ENCODE results near the gene SH3YL1.

Gene SH3YL1

GRCh38 chr2:282371-283263, 18.8 kb upstream of the SH3YL1 start:
- DNase-seq (ENCODE audit: low read depth in 2 of 2): no peak

GRCh38 chr2:281381-281780, 17.5 kb upstream of the SH3YL1 start:
- DNase-seq (ENCODE audit: low read depth in 2 of 2): no peak

DNA sequence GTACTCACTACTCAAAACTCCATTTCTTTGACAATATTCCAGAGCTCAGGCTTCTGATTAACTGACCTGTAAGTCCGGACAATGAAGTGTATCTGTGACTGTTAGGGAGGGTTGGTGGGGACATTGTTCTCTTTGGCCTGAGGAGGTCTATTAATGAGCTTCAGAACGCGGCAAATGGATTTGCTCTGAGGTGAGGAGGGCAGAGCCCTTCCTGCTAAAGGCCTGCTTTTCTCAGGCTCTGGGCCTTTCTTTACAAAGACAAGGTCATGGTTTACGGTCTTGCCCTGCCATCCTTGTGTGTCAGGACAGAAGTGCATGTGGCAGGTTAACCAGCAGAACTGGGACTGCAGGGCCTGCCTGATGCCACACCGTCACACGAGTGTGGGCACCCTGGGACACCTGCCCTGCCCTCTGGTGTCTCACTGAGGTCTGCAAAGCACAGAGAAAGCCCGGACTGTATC, 16.8 kb upstream of the SH3YL1 start:
- DNase-seq (ENCODE audit: low read depth in 2 of 2): no peak

- no peak for DNase-seq (ENCODE audit: low read depth in 2 of 2)
Observed at GRCh38 chr2:279956-280649, 16.3 kb upstream of the SH3YL1 start.

- DNase-seq (ENCODE audit: low read depth in 2 of 2): no peak
Observed at GRCh38 chr2:279366-279765, 15.5 kb upstream of the SH3YL1 start.

GRCh38 chr2:278927-279320, 15.1 kb upstream of the SH3YL1 start:
- DNase-seq (ENCODE audit: low read depth in 2 of 2): no peak

- no peak for DNase-seq (ENCODE audit: low read depth in 2 of 2)
Observed at GRCh38 chr2:278312-278926, 14.6 kb upstream of the SH3YL1 start.

- DNase-seq (ENCODE audit: low read depth in 2 of 2): no peak
Observed at GRCh38 chr2:275466-275865, 11.6 kb upstream of the SH3YL1 start.

DNA sequence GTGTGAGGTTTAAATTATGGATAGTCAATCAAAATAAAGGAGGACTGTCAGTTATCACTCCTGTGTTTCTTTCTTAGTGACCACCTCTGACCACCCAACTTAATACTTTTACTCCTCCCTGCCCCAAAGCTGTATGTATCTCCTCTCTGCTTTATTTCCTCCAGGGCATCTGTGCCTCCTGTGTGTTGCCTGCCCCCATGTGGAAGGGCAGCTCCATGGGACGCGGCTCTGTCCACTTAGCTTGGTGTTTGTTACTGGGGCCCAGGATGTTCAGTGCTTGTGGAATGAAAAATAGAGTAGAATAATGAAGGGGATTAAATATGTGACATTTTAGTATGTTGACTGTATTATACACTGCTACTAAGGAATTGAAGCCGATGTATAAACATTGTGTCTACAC, 10.7 kb upstream of the SH3YL1 start:
- no peak for DNase-seq (ENCODE audit: low read depth in 2 of 2)

DNA sequence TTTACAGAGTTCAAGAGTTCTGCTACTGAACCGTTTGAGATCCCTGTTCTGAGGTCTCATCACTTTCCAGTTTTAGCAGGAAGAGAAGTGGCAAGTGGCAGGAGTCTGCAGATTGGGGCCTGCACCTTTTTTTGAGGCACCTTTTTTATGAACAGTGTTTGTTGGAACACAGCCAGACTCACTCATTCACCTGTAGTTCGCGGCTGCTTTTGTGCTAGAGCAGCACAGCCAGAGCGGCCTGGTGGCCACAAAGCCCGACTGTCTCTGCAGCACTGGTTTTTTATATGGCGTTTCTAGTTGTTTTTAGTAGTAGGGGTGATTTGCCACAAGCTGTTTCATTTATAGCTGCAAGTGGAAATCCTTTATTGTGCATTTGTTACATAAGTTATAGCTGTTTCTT, 9.5 kb upstream of the SH3YL1 start:
- no peak for DNase-seq (ENCODE audit: low read depth in 2 of 2)

DNA sequence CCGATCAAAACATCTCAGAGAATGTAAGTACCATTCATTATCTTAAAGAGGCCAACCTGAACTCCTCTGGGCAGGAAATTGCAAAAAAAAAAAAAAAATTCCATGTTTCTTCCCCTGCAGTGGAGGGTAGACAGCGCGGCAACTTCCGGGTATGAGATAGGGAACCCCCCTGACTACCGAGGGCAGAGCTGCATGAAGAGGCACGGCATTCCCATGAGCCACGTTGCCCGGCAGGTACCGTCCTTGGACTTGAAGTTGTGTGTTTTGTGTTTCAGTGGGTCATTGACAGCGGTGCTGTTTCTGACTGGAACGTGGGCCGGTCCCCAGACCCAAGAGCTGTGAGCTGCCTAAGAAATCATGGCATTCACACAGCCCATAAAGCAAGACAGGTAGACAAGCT, 8.1 kb upstream of the SH3YL1 start:
- DNase-seq (ENCODE audit: low read depth in 2 of 2): no peak

GRCh38 chr2:270861-271260, 7.0 kb upstream of the SH3YL1 start:
- no peak for DNase-seq (ENCODE audit: low read depth in 2 of 2)

DNA sequence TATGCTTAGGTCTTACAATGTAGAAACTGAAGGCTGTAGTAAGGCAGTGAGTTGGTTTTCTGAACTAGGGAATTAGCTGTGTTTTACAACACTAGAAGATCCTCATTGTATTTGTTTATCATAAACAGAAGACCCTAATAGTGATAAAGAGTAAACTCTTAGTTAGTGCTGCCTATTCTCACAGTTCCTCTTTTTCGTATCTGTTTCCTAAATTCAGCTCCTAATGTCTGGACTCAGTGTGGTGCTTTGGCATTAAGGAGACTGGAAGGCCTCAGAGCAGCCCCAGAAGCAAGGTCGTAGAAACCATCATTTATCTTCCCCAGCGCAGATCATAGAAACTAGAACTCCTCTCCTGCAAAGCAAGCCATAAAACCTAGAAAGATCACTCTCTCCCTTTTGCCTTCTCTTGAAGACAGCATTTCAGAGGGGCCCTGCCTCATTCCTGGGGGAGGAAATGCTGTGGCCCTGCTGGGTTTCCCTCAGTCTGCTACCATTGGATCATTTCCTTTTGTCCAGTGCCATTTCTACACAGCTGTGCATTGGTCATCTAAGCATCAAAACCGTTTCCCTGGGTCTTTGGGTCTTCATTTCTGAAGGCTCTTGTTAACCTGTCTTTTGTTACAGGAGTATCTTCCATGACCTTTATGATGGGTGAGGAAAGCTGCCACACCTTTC, 5.7 kb upstream of the SH3YL1 start:
- no peak for DNase-seq (ENCODE audit: low read depth in 2 of 2)

- no peak for DNase-seq (ENCODE audit: low read depth in 2 of 2)
Observed at GRCh38 chr2:268323-268722, 4.5 kb upstream of the SH3YL1 start.

- DNase-seq (ENCODE audit: low read depth in 2 of 2): peak; percentile 87 to 92
Observed at GRCh38 chr2:264493-265468, 949 bp upstream of the SH3YL1 start, which contains the start of gene ACP1. Gene ACP1 (plus strand): TSS chr2:264947. CDS start chr2:264965, 18 bp downstream.

DNA sequence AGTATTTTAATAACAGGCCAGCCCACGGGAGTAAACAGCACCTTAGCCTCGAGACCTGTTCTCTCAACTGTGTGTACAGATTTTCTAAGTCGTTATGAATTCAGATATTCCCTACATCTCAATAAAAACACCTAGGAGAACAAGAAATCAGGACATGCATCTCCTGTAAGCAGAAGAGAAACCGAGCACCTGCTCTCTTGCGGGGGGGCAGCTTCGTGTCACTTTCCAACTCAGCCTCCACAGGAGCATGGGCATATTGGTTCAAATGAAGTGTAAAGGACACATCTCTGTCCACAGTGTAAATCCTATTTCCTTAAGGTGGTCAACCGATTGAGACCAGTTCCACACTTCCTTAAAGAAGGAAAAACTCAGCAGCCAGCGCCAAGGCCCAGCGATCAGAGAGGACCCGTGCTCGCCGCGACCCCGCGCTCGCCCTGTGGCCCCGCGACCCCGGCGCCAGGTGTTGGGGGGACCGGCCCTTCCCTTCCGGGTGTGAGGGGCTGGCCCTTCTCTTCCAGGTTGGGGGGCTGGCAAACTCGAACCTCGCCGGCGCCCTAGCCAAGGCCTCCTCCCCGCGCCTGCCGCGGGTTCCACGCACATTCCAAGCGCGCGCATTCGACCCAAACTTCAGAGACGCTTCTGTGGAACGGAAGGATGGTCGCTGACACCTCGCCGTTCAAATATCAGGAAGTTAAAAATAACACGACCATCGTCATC, 652 bp downstream of the SH3YL1 start:
- DNase-seq (ENCODE audit: low read depth in 2 of 2): no peak

DNA sequence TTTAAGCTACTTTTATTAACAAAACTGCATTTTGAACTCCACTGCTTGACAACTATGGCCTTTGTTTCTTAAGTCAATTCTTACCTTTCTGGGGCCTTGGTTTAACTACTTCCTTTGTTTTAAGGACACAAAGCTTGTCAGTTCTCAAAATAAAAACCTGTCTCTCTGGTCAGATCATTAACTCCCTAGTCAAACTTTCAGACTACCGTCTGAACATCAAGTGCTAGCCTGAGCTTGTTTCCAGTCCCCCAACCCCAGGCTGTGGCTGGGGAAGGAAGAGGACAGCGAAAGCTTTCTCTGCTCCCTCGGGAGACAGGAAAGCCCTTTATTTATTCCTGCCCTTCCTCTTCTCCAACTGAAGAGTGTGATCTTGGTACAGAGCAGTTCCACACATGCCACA, 1.7 kb downstream of the SH3YL1 start:
- no peak for DNase-seq (ENCODE audit: low read depth in 2 of 2)

DNA sequence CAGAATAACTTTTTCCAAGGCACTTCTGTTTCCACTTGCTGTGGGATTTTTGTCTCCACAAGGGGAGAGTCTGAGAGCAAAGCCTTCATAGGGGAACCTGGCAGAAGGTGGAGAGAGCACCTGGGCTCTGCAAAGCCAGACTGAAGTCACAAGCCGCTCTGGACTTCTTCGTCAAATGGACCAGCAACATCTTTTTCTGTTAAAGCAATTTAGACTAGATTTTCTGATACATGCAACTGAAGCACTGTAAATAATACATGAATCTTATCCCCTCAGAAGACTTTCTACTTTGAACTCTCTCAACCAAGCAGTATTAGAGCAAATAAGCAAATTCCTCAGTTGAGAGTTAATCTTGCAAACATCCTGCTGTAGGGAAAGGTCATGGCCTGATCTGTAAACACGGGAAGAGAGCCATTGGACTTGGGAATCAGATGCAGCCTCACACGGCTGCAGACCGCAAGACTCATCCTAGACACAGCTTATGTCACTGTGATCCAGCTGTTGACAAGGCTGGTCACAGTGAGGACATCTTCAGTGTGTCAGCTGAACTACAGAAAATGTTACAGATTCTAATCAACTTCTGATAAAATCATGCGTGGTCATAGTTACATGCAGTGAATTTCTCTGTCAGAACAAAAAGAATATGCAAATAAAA, 3.2 kb downstream of the SH3YL1 start:
- no peak for DNase-seq (ENCODE audit: low read depth in 2 of 2)

DNA sequence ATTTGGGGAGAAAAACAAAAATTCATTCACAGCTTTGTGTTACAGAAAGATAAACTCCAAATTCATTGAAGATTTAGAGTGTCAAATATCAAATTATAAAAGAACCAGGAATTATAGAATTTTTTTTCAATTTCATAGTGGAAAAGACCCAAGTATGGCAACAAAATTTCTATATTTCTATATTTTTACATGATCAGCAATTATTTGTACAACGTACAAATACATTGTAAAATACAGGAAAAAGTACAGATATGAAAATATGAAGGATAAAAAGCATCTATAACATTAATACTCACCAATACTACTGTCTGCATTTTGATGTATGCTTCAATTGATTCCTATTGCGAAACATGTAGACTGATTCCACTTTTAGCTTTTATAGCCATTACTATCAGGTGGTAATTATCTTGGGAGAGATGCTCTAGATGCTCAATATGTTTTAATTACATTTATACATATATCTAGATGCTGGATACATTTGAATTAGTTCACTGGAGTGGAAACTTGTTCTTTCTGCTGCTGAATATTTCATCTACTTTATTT, 4.0 kb downstream of the SH3YL1 start:
- DNase-seq (ENCODE audit: low read depth in 2 of 2): no peak
